Endometrial microvascular endothelial cells (primary cell): Measurements from ENCODE around the gene CDH2. TPM values are rescaled to one million over a fixed set of nuclear protein-coding genes. Genes with fewer than 3 reads are reported as not detected.

Experiments used
- in situ Hi-C: cut with HindIII; loops from 2 replicates; pipeline ENCODE4 v1.10.0; 2017; ENCODE audit warnings: low sequenced_read_pairs, low pct_unique_long_range_greater_than_20kb; ENCODE audit errors: inconsistent ontology term
- total RNA-seq: library from RNA; depleted of rRNA; stranded (reverse); fragments of >200 nt; gene quantifications from one replicate; pipeline ENCODE4 v1.2.3, GENCODE V29; 2015; ENCODE audit errors: inconsistent ontology term

The CDH2 gene
- total RNA-seq, 1 donor from 2014 or later, result 77.4 TPM

- in situ Hi-C loops, result no loop called here
Observed at GRCh38 chr18:28136071-28136470, 40.9 kb downstream of the CDH2 start.

DNA sequence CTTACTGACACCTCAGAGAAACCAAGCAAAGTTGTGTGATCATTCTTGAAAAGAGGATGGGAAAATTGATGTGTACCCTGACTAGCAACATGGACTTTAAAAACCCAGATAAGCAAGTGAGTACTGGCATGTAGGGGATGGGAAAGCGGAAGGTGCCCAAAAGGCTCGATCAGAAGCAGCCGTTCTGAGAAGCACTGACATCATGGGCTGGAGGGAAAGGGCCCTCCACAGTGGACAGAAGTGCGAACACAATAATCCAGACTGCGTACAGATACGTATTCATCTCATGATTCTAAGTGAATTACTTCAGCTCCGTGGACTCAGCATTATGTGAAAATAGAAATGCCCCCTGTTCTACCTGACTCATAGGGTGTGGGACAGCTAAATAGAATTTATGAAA lies 42.2 kb downstream of the CDH2 start:
- in situ Hi-C loops, result no loop called here

GRCh38 chr18:28132084-28132483 lies 44.8 kb downstream of the CDH2 start:
- in situ Hi-C loops, result no loop called here

DNA sequence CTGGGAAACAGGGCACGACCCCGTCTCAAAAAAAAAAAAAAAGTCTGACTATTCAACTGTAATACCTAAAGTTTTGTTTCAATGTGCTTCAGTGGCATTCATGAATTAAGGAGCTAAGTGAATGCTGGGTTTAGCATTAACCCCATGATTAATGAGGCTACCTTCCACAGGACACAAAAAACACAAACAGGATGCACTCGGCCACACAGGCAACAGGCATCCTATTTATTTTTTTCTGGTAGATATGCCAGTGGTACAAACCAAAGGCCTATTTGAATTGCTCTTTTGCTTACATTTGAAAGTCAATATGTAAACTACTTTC lies 48.3 kb downstream of the CDH2 start:
- in situ Hi-C loops, result no loop called here

- in situ Hi-C loops, result no loop called here
Observed at GRCh38 chr18:28127763-28128658, 48.9 kb downstream of the CDH2 start.

- in situ Hi-C loops, result no loop called here
Observed at GRCh38 chr18:28127228-28127627, 49.7 kb downstream of the CDH2 start.

DNA sequence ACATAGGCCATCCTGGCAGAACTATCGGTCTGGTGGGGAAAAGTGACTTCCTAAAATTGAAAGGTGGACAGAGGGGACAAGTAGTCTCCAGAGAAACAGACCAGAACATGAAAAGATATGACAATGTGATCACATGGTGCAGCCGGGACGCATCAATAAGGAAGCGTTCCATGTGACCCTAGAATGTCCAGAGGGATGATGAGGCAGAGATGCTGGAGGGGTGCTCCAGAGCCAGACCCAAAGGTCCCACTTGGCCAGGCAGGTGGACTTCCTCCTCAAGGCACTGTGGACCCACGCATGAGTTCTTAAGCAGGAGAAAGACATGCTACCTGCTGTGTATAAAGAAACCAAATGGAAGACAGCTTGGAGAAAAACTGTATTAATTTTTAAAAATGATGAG lies 50.2 kb downstream of the CDH2 start:
- in situ Hi-C loops, result no loop called here

GRCh38 chr18:28125051-28125450 lies 51.9 kb downstream of the CDH2 start:
- in situ Hi-C loops, result no loop called here

- in situ Hi-C loops, result no loop called here
Observed at GRCh38 chr18:28124131-28125029, 52.5 kb downstream of the CDH2 start.

DNA sequence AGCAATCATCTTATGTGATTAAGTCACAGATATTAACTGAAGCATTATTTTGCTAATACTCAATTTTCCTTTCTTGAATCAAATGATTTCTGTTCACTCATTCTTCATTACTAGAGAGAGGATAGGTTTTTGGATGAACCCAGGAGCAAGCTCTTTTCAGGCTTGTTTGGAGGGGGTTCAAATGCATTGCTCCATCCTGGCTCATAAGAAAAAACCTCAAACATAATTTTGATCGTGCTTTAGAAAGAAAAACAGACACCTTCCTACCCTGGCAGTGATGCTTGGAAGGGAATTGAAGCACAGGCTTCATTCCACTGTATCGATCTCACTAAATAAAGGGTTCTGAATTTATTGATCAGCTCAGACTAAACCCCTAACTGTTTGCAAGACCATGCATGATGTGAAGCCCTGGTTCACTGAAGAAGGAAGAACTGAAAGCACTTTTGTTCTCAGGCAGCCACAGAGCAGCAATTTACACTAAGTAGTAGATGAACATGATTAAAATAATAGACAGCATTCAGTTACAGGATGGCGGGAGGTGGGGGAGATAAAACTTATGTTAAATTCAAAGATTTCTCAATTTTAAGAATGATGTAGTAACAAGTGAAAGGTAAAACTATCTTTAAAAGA lies 53.4 kb downstream of the CDH2 start:
- in situ Hi-C loops, result no loop called here

- in situ Hi-C loops, result no loop called here
Observed at GRCh38 chr18:28120828-28121515, 56.0 kb downstream of the CDH2 start.

- in situ Hi-C loops, result no loop called here
Observed at GRCh38 chr18:28116461-28116860, 60.5 kb downstream of the CDH2 start.

DNA sequence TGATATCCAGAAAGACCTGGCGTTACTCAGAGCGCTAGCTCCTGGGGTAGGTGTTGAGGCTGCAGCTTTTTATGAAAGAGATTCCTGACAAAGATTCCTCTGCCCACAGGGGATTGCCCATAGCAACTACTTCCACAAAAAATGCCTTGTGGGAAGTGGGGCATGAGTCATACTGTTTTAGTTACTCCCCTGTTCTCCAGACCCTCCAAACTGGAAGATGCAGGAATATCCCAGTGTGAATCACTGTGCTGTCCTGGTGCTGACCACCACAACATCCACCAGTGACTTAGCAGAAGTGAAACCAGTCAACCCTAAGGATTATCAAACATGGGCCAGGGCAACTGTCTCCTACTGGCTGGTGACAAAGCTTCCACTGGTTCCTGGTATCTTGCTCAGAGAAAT lies 61.8 kb downstream of the CDH2 start:
- in situ Hi-C loops, result no loop called here

DNA sequence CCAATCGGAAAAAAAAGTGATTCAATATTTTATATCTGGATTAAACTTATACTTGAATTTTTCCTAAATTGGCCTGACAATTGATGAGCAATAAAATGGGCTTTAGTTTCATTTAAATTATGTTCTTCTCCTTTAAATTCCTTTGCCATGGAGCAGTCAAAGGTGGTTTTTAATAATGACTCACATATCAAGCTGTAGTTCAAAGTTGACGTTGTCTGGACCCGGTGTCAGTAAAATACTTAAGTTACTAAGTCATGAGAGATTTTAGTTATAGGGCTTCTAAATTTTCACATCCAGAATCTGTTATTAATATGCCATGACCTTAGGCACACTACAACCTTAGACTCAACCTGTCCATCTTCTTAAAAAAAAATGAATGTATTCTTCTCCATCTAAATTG lies 62.5 kb downstream of the CDH2 start:
- in situ Hi-C loops, result no loop called here

GRCh38 chr18:28113271-28114029 lies 63.5 kb downstream of the CDH2 start:
- in situ Hi-C loops, result no loop called here

- in situ Hi-C loops, result no loop called here
Observed at GRCh38 chr18:28112056-28112470, 64.9 kb downstream of the CDH2 start.

DNA sequence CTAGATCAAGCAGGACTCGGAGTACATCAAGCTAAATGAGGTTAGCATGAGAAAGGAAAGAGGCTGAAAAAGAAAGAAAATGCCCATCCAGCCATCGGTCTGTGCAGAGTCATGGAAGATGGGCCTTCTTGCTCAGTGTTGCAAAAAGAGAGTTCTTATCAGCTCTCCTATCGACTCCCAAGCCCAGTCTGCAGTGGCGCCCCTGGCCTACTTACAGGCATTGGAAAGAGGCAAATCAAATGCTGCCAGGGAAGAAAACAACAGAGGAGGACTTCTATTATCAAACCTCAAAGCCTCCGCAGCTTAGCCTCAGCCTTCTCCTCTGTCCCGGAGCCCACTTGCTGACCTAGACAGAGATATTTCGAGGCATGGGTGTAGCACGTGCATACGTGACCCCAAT lies 66.0 kb downstream of the CDH2 start:
- in situ Hi-C loops, result no loop called here

DNA sequence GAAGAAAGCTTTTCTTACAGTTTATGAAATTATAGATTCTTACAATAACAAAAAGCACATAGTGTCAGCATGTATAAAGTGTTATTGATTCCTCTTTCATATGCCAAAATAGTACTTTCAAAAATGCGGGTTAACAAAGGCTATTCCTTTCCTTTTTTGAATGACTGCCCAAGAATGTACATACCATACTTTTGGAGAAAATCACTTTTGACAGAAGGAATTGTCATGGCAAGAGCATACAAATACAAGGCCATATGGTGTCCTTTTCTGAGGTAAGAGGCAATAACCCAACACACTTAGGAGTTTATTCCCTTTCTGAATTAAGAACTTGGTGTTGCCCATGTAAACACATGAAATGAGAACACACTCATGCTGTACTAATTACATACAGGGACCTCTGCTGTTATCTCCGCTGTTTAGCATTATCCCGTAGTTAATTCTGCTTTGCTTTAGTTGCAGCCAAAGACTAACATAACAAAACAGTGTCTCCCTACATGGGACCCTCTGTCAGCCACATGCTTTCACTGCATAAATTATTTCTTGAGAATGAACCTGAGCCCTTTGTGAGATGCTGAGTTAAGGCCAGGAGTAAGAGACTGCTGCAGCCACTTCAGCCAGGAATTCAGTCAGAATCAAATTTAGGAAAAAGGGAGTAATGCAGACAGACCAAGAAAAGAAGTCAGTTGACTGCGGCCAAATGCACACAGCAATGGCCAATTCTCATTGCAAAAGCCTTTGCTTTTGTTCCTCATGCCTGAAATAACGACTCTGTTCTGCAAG lies 67.0 kb downstream of the CDH2 start:
- in situ Hi-C loops, result no loop called here
